Stromal cell of bone marrow (primary cell): Measurements from ENCODE around the gene PGBD4.
"Not testable (repeated sequence)": the region's sequence is repeated elsewhere in the genome, so short reads cannot be mapped to it uniquely, and the experiment has no call there.

Source experiments
- DNase-seq: peaks from one replicate; pipeline ENCODE4 v3.0.0-alpha.2; 2012; ENCODE audit warnings: low read depth

The PGBD4 gene

GRCh38 chr15:34114215-34114614, 12.3 kb downstream of the PGBD4 start:
- no peak for DNase-seq

DNA sequence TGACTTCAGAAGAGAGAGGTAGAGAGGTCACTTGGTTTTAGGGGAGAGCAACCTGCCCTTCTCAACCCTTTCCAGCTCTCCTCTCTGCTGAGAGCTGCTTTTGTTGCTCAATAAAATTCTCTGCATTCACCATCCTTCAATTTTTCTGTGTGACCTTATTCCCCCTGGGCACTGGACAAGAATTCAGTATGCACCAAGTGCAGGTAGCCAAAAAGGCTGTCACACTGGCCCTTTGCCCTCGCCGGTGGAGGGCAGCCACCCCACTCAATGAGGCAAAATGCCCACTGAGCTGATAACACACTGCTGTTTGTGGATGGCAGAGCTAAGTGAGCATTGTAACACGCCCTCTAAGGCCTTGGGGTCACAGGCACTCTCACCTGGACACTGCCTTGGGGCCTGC, 12.9 kb downstream of the PGBD4 start:
- no peak for DNase-seq

- no peak for DNase-seq
Observed at GRCh38 chr15:34116620-34117019, 14.7 kb downstream of the PGBD4 start.

DNA sequence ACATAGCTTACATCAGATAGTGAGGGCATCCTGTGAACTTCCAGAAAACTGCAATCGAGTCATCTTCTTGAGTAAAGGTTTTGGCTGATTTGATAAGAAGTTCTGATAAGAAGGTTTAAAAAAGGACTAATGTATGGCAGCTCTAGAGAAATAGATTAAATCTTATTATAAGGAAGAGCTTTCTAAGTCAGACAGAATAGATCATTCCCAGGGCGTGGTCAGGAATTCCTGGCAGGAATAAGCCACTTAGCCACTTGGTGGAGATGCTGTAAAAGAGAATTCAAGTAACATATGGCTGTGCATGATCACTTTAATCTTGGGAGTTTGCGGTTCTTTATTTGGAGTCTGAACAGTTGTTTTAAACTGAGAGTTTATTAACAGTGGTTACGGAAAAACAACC, 17.4 kb downstream of the PGBD4 start:
- DNase-seq: no peak

GRCh38 chr15:34120420-34120819, 18.5 kb downstream of the PGBD4 start:
- DNase-seq: not testable (repeated sequence)

GRCh38 chr15:34121786-34122185, 19.9 kb downstream of the PGBD4 start:
- DNase-seq: not testable (repeated sequence)

- DNase-seq: no peak
Observed at GRCh38 chr15:34122771-34123183, 20.9 kb downstream of the PGBD4 start.

GRCh38 chr15:34124651-34125050, 22.8 kb downstream of the PGBD4 start:
- DNase-seq: no peak

DNA sequence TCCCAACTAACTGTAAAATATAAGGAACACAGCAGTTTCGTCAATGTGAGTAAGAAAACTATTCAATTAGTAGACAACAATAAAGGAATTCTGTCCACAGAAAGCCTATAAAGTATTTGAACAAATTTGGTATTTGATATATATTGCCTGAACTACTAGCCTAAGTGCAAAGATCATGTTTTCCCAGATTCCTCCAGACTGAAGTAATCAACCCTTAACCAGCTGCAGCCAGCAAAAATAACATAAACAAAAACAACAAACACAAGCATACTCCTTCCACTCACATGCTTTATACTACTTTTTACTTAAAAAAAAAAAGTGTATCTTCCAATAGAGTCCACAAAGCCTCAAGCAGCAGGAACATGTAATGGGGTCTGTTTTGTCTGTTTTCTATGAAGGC, 24.1 kb downstream of the PGBD4 start:
- DNase-seq: no peak

GRCh38 chr15:34126522-34126921, 24.6 kb downstream of the PGBD4 start:
- DNase-seq: no peak

GRCh38 chr15:34128898-34129297, 27.0 kb downstream of the PGBD4 start:
- DNase-seq: no peak

DNA sequence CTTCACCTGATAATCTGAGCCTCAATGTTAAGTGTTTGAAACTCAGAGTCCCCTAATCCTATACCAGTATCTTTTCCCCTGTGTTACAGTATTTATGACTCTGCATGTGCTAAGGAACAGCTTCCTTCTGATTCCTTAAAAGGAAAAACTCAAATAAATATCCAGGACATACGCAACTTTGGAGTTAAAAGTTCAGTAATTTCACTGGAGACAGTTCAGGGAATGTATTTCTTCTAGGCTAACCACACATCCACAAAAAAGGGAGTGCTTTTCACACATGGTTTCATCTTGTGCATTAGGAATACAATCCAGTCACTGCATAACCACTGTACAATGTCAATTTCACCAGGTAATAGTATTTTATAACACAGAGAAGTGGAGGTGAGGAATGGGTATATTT, 31.0 kb downstream of the PGBD4 start:
- no peak for DNase-seq

DNA sequence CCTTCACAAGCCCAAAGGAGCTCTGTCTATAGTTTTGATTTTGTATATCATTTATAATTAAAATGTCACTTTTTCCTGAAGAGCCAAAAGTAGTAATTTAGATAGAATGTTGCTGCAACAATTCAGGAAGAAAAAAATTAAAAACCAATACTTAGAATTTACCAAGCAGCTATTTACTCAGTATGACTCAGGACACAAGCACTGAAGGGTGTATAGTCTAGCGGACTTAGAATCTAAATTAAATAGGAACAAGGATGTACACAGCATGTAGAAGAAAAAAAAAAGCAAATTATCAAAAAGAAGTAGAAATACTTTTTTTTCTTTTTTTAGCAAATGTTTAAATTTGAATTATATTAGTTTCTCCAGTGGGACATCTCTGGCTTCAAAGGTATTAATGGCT, 31.6 kb downstream of the PGBD4 start:
- DNase-seq: no peak

- no peak for DNase-seq
Observed at GRCh38 chr15:34147371-34148140, 45.7 kb downstream of the PGBD4 start.

DNA sequence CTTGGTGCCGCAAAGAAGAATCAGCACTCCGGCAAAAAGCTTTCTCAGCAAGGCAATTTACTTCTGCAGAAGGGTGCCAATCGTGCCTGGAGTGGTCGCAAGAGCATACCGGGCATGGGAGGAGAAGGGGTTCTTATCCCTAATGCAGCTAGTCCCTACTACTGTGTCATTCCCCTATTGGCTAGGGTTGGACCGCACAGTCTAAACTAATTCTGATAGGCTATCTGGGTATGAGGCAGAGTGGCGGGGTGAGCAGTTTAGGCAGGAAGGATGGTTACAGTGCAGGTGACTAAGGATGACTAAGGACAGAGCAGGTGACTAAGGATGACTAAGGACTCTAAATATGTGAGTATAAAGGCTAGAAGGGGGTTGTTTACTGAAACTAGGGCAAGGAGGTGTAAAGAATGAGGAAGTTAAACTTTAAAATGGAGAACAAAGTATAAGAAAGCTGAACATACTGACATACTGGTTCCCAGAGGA, 52.9 kb downstream of the PGBD4 start:
- DNase-seq: no peak

DNA sequence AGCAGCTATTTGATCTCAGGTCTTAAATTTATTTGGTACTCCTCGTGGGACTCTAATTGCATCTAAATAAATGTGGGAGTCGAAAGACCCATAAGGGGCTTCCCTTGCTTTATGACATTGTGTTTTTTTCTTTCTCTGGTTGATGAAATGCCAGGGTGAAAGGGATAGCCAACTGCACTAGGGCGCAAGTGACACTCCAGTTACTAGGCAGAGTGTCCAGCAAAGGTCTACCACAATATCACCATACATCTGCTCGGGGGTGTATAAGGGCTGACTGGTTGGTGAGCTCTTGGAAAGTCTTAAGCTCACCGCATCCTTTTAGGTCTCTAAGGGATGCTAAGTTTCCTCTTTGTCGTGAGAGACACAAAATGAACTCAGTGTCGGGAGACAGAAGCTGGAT, 54.0 kb downstream of the PGBD4 start:
- DNase-seq: no peak
